Measurements from ENCODE around the gene GJD4. TPM values are rescaled to one million over a fixed set of nuclear protein-coding genes. Genes with fewer than 3 reads are reported as not detected.

The GJD4 gene
- total and polyA plus RNA-seq, 4 experiments from 2014 or later: 0.20 TPM; not detected in 3

DNA sequence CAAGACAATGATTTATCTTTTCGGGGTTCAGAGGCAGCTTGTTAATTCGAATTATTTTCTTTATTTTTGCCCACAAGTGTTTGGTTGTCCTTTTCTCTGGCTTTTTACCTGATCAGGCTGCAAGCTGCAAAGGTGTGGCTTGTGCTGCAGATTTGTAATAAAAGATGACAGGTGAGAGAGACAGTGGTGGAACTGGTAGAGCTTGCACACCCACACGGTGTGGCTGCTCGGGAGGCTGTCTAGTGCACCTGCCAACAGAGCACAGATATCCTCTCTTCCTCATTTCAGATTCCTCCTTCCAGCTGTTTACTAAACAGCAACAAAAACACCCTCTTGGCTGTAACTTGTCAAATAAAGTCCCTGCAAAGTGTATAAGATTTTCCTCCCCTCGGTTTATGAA is 9.2 kb downstream of the GJD4 start:
- intact Hi-C loops (cut with micrococcal nuclease): no loop called here
- Mint-ChIP-seq H3K4me3 (no peak overlapping the region), H3K27ac (no peak overlapping the region), H3K4me1 (no peaks in the 10 kb centered on the region), H3K9me3 (peaks cover 2 to 10% (median 6%) of the 10 kb centered on the region in 8 donors), H3K27me3 (peaks cover 19 to 23% of the 10 kb centered on the region in 2 donors), H3K36me3 (peaks cover 0 to 3% of the 10 kb centered on the region in 2 donors)
- ChIA-PET CTCF (ENCODE audit: partially characterized antibody) (no interaction called here), POLR2A (ENCODE audit: partially characterized antibody) (no interaction called here)
- Histone ChIP-seq H3K9me3 (ENCODE audit: control insufficient read depth in 1 of 2, low read length in 2 of 2) (no peaks in the 10 kb centered on the region), H3K36me3 (ENCODE audit: insufficient read depth, low read length) (no peaks in the 10 kb centered on the region), H3K27me3 (ENCODE audit: insufficient read depth, low read length) (no peaks in the 10 kb centered on the region), H3K4me3 (ENCODE audit: low read length in 2 of 2) (no peak overlapping the region), H3K27ac (ENCODE audit: low read depth, low read length) (no peak overlapping the region), H3K4me1 (ENCODE audit: insufficient read depth, low read length) (no peaks in the 10 kb centered on the region)
- DNase-seq: no peak

DNA sequence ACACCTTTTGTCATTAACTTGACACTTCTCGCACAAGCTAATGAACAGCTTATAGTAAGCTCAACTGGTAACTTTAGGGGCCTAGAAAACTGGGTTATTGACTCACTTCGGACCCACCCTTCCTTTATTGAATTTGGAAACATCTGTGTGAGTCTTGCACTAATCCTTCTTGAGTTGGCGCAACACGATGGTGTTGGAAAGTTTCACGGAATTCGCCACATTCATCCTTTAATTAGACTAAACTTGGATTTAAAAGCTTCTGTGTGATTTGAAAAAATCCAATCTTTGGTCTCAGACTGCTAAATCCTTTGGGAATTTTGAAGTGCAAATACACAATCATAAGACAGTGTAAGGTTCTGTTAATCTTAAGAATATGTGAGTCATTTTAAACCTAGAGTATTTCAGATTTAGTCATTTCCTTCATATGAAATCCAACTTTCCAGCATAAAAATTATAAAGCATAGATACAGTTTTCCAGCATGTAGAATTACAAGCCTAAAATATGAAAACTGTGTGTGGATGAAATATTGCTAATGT is 21.9 kb downstream of the GJD4 start:
- Mint-ChIP-seq H3K9me3 (peaks cover 0 to 4% (median 0%) of the 10 kb centered on the region in 8 donors), H3K27ac (no peak overlapping the region), H3K4me3 (no peak overlapping the region), H3K27me3 (peaks cover 14 to 22% of the 10 kb centered on the region in 2 donors), H3K4me1 (no peaks in the 10 kb centered on the region), H3K36me3 (no peaks in the 10 kb centered on the region)
- DNase-seq: no peak
- intact Hi-C loops (cut with micrococcal nuclease): no loop called here
- ChIA-PET CTCF (ENCODE audit: partially characterized antibody) (interaction anchor here (1.2 kb wide), 1 partner anchor 8 kb away, joined by 4 read pairs; no protein-coding TSS in a partner anchor), POLR2A (ENCODE audit: partially characterized antibody) (no interaction called here)
- no peaks in the 10 kb centered on the region for H3K27me3 ChIP-seq (ENCODE audit: insufficient read depth, low read length)
- H3K36me3 ChIP-seq (ENCODE audit: insufficient read depth, low read length): no peaks in the 10 kb centered on the region
- no peak overlapping the region for H3K4me3 ChIP-seq (ENCODE audit: low read length in 2 of 2)
- H3K9me3 ChIP-seq (ENCODE audit: control insufficient read depth in 1 of 2, low read length in 2 of 2): no peaks in the 10 kb centered on the region
- no peak overlapping the region for H3K27ac ChIP-seq (ENCODE audit: low read depth, low read length)
- H3K4me1 ChIP-seq (ENCODE audit: insufficient read depth, low read length): no peaks in the 10 kb centered on the region

DNA sequence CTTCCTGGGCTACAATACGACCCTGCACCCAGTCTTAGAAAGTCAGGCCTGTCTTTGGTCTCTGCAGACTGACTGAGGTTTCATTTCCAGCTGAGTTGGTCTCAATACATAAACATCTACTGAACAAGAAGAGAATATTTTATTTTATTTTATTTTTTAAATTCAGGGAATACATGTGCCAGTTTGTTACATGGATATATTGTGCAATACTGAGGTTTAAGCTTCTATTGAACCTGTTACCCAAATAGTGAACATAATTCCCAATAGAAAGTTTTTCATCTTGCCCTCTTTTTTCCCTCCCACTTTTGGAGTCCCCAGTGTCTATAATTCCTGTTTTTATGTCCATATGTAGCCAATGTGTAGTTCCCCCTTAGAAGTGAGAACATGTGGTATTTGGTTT is 26.3 kb downstream of the GJD4 start:
- no peaks in the 10 kb centered on the region for H3K4me1 ChIP-seq (ENCODE audit: insufficient read depth, low read length)
- peaks cover 2 to 16% (median 6%) of the 10 kb centered on the region in 4 donors for H3K4me1 Mint-ChIP-seq
- H3K27me3 Mint-ChIP-seq: peaks cover 7 to 8% of the 10 kb centered on the region in 2 donors
- no peaks in the 10 kb centered on the region for H3K27me3 ChIP-seq (ENCODE audit: insufficient read depth, low read length)
- H3K9me3 Mint-ChIP-seq: peaks cover 0 to 4% (median 0%) of the 10 kb centered on the region in 8 donors
- intact Hi-C loops (cut with micrococcal nuclease): no loop called here
- no peak for DNase-seq
- no peaks in the 10 kb centered on the region for H3K36me3 ChIP-seq (ENCODE audit: insufficient read depth, low read length)
- ChIA-PET CTCF (ENCODE audit: partially characterized antibody) (interaction anchor here (1.4 kb wide), 1 partner anchor 9 kb away, joined by 3 read pairs; no protein-coding TSS in a partner anchor), POLR2A (ENCODE audit: partially characterized antibody) (no interaction called here)
- H3K4me3 ChIP-seq (ENCODE audit: low read length in 2 of 2): no peak overlapping the region
- no peak overlapping the region for H3K27ac ChIP-seq (ENCODE audit: low read depth, low read length)
- no peaks in the 10 kb centered on the region for H3K36me3 Mint-ChIP-seq
- no peaks in the 10 kb centered on the region for H3K9me3 ChIP-seq (ENCODE audit: control insufficient read depth in 1 of 2, low read length in 2 of 2)
- no peak overlapping the region for H3K4me3 Mint-ChIP-seq
- H3K27ac Mint-ChIP-seq: no peak overlapping the region

DNA sequence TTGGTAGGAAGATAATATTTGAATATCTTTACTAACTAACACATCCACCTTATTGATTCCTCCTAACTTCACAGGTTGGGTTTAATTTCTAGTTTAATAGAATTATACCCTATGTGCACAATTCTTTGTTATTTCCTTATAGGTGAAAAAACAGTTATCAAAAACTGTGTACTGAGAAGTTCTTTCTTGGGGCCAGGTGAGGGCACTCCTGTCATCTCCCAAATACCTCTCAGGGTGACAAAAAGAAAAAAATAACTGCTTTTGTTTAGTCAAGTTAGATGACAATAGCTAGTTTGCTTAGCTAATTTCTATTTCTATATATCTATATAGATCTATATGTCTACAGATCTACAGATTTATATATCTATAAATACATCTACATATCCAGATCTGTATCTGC is 26.9 kb downstream of the GJD4 start:
- intact Hi-C loops (cut with micrococcal nuclease): no loop called here
- no peak overlapping the region for H3K4me3 Mint-ChIP-seq
- H3K27me3 Mint-ChIP-seq: peaks cover 11 to 12% of the 10 kb centered on the region in 2 donors
- H3K27ac Mint-ChIP-seq: no peak overlapping the region
- CTCF ChIA-PET (ENCODE audit: partially characterized antibody): interaction anchor here (2.4 kb wide), 1 partner anchor 12 kb away, joined by 9 read pairs; no protein-coding TSS in a partner anchor
- H3K4me1 Mint-ChIP-seq: peaks cover 2 to 16% (median 6%) of the 10 kb centered on the region in 4 donors
- Histone ChIP-seq H3K36me3 (ENCODE audit: insufficient read depth, low read length) (no peaks in the 10 kb centered on the region), H3K27ac (ENCODE audit: low read depth, low read length) (no peak overlapping the region), H3K27me3 (ENCODE audit: insufficient read depth, low read length) (peaks cover 6% of the 10 kb centered on the region), H3K9me3 (ENCODE audit: control insufficient read depth in 1 of 2, low read length in 2 of 2) (no peaks in the 10 kb centered on the region), H3K4me1 (ENCODE audit: insufficient read depth, low read length) (peaks cover 3% of the 10 kb centered on the region), H3K4me3 (ENCODE audit: low read length in 2 of 2) (no peak overlapping the region)
- DNase-seq: no peak
- POLR2A ChIA-PET (ENCODE audit: partially characterized antibody): no interaction called here
- peaks cover 0 to 4% (median 0%) of the 10 kb centered on the region in 8 donors for H3K9me3 Mint-ChIP-seq
- no peaks in the 10 kb centered on the region for H3K36me3 Mint-ChIP-seq

DNA sequence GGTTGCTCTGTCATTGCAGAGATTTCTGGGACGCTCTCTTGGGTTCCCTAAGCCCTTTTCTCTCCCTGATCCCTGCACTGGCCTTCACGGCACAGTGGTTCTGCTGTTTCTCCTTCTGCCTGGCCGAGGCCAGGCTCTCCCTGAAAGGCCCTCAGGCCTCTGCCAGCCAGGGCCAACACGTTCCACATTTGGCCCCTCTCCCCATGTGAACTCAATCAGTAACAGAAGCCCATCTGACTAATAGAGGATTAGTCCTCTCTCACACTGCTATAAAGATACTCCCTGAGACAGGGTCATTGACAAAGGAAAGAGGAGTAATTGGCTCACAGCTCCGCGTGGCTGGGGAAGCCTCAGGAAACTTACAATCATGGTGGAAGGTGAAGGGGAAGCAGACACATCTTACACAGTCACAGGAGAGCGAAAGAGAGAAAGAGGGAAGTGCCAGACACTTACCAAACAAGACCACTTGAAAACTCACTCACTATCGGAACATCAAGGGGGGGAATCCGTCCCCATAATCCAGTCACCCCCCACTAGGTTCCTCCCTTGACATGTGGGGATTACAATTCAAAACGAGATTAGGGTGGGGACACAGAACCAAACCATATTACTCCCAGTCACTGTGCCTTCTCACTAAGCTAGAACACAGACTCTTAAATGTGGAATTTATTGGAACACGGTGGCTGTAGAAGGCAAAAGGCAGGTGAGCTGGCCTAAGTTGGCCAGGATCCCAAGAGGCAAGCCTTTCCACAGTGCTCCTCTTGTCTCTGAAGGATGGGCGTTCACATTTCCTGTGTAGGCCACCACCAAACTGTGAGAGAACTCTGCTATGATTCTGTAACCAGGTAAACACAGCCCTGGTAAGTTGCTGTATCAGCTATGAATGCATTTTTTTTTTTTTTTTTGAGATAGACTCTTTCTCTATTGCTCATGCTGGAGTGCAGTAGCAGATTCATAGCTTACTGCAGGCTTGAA is 28.2 kb downstream of the GJD4 start:
- no peaks in the 10 kb centered on the region for H3K36me3 ChIP-seq (ENCODE audit: insufficient read depth, low read length)
- peaks cover 17% of the 10 kb centered on the region for H3K27me3 ChIP-seq (ENCODE audit: insufficient read depth, low read length)
- Mint-ChIP-seq H3K27ac (peak overlapping the region in 4 of 7 donors; percentile 26 to 81 (median 53)), H3K4me3 (peak overlapping the region in 1 of 8 donors; percentile 15), H3K36me3 (no peaks in the 10 kb centered on the region), H3K27me3 (peaks cover 15 to 17% of the 10 kb centered on the region in 2 donors), H3K4me1 (peaks cover 3 to 22% (median 6%) of the 10 kb centered on the region in 4 donors), H3K9me3 (peaks cover 0 to 4% (median 0%) of the 10 kb centered on the region in 8 donors)
- no peak overlapping the region for H3K4me3 ChIP-seq (ENCODE audit: low read length in 2 of 2)
- ChIA-PET CTCF (ENCODE audit: partially characterized antibody) (interaction anchor here (2.4 kb wide), 1 partner anchor 11 kb away, joined by 9 read pairs; no protein-coding TSS in a partner anchor), POLR2A (ENCODE audit: partially characterized antibody) (no interaction called here)
- H3K9me3 ChIP-seq (ENCODE audit: control insufficient read depth in 1 of 2, low read length in 2 of 2): no peaks in the 10 kb centered on the region
- DNase-seq: peak in 1 of 5 donors; percentile 22
- H3K27ac ChIP-seq (ENCODE audit: low read depth, low read length): no peak overlapping the region
- peaks cover 9% of the 10 kb centered on the region for H3K4me1 ChIP-seq (ENCODE audit: insufficient read depth, low read length)
- intact Hi-C loops (cut with micrococcal nuclease): no loop called here

DNA sequence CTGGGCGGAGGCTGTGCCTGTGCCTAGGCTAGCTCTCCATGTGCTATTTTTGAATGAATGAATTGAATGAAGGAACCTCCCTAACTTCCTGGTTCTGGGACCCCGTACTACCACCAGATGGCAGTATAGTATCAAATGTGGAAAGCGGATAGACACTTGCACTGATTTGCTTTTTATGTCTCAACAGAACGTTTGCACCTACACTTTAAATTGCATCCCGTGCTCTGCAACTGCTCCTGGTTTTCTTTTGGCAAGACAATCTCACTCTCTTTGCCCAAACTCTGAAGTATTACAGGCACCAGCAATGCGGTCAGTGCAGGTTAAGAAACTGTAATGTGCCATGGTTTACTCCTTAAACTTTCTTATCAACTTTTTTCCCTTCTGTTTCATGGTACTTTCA is 30.4 kb downstream of the GJD4 start:
- DNase-seq: peak in 4 of 5 donors; percentile 53 to 69 (median 62)
- Mint-ChIP-seq H3K36me3 (no peaks in the 10 kb centered on the region), H3K4me3 (no peak overlapping the region), H3K27ac (no peak overlapping the region), H3K27me3 (peaks cover 20 to 22% of the 10 kb centered on the region in 2 donors), H3K9me3 (no peaks in the 10 kb centered on the region), H3K4me1 (peaks cover 8 to 31% (median 9%) of the 10 kb centered on the region in 4 donors)
- Histone ChIP-seq H3K4me1 (ENCODE audit: insufficient read depth, low read length) (peaks cover 13% of the 10 kb centered on the region), H3K4me3 (ENCODE audit: low read length in 2 of 2) (no peak overlapping the region), H3K36me3 (ENCODE audit: insufficient read depth, low read length) (no peaks in the 10 kb centered on the region), H3K27me3 (ENCODE audit: insufficient read depth, low read length) (peaks cover 22% of the 10 kb centered on the region), H3K27ac (ENCODE audit: low read depth, low read length) (no peak overlapping the region), H3K9me3 (ENCODE audit: control insufficient read depth in 1 of 2, low read length in 2 of 2) (no peaks in the 10 kb centered on the region)
- CTCF ChIA-PET (ENCODE audit: partially characterized antibody): interaction anchor here (0.6 to 2.2 kb wide), 14 partner anchors 9 to 486 kb away, joined by 3 to 13 read pairs (median 4); no protein-coding TSS in a partner anchor
- intact Hi-C loops (cut with micrococcal nuclease): loop anchor here (2.0 to 5.0 kb wide), 3 partner anchors 147 to 1862 kb away; no protein-coding TSS in a partner anchor
- POLR2A ChIA-PET (ENCODE audit: partially characterized antibody): no interaction called here

DNA sequence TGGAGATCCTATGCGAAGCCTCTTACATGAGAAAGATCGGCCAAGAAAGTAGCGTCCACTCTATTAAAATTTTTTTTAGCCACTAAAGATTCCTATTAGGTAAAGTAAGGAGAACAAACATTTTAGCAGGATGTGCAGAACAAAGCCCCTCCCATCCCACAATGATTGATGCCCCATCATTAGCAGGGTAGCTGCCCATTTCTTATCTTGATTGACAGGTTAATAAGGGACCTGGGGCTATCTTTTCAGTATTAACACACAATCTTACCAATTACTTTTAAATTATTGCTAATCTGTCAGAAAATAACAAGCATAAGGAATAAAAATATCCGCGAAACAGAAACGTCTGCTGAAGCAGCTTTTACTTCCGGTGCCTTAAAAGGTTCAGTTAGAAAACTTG is 31.8 kb downstream of the GJD4 start:
- H3K27me3 ChIP-seq (ENCODE audit: insufficient read depth, low read length): peaks cover 22% of the 10 kb centered on the region
- peaks cover 13% of the 10 kb centered on the region for H3K4me1 ChIP-seq (ENCODE audit: insufficient read depth, low read length)
- intact Hi-C loops (cut with micrococcal nuclease): loop anchor here (5.0 kb wide), 2 partner anchors 145 to 1860 kb away; no protein-coding TSS in a partner anchor
- POLR2A ChIA-PET (ENCODE audit: partially characterized antibody): no interaction called here
- Mint-ChIP-seq H3K27ac (no peak overlapping the region), H3K36me3 (peaks cover 0 to 3% of the 10 kb centered on the region in 2 donors), H3K9me3 (no peaks in the 10 kb centered on the region), H3K4me1 (peaks cover 9 to 37% (median 10%) of the 10 kb centered on the region in 4 donors), H3K4me3 (peak overlapping the region in 1 of 8 donors; percentile 13), H3K27me3 (peaks cover 24 to 25% of the 10 kb centered on the region in 2 donors)
- H3K4me3 ChIP-seq (ENCODE audit: low read length in 2 of 2): no peak overlapping the region
- no peak overlapping the region for H3K27ac ChIP-seq (ENCODE audit: low read depth, low read length)
- DNase-seq: no peak
- H3K9me3 ChIP-seq (ENCODE audit: control insufficient read depth in 1 of 2, low read length in 2 of 2): no peaks in the 10 kb centered on the region
- CTCF ChIA-PET (ENCODE audit: partially characterized antibody): interaction anchor here (0.8 to 2.2 kb wide), 7 partner anchors 8 to 1858 kb away, joined by 3 to 13 read pairs (median 4); no protein-coding TSS in a partner anchor
- no peaks in the 10 kb centered on the region for H3K36me3 ChIP-seq (ENCODE audit: insufficient read depth, low read length)

Data from CD4-positive, alpha-beta memory T cell (primary cell).